Adipocyte (in vitro differentiated cells): Measurements from ENCODE around the gene KNDC1.

Experiments used
- DNase-seq: peaks from one replicate; pipeline ENCODE4 v3.0.0-alpha.2; 2015; ENCODE audit warnings: low read depth
- H3K27me3 ChIP-seq: replicated peaks from 2 replicates; pipeline ENCODE4 v1.7.0; 2013; ENCODE audit warnings: mild to moderate bottlenecking, low read length, moderate library complexity; ENCODE audit not compliant: control insufficient read depth, insufficient read depth
- H3K36me3 ChIP-seq: 2 replicates; pipeline ENCODE4 v1.7.0; 2013; ENCODE audit warnings: low read length, mild to moderate bottlenecking, moderate library complexity; ENCODE audit not compliant: control insufficient read depth, insufficient read depth, severe bottlenecking
- H3K4me1 ChIP-seq: 2 replicates; pipeline ENCODE4 v1.7.0; 2013; ENCODE audit warnings: mild to moderate bottlenecking, low read length, moderate library complexity; ENCODE audit not compliant: control insufficient read depth, insufficient read depth
- H3K4me3 ChIP-seq: 2 replicates; pipeline ENCODE4 v1.7.0; 2013; ENCODE audit warnings: mild to moderate bottlenecking, low read length, moderate library complexity
- H3K9ac ChIP-seq: 2 replicates; pipeline ENCODE4 v1.7.0; 2013; ENCODE audit warnings: mild to moderate bottlenecking, low read length, moderate library complexity
- H3K9me3 ChIP-seq: 2 replicates; pipeline ENCODE4 v1.7.0; 2013; ENCODE audit warnings: mild to moderate bottlenecking, low read length, moderate library complexity; ENCODE audit not compliant: control insufficient read depth

KNDC1 gene

GRCh38 chr10:133177380-133178157 lies 17.6 kb downstream of the KNDC1 start:
- no peak for DNase-seq
- peaks cover 7% of the 10 kb centered on the region for H3K27me3 ChIP-seq
- no peaks in the 10 kb centered on the region for H3K4me1 ChIP-seq
- H3K4me3 ChIP-seq: no peak overlapping the region
- H3K9ac ChIP-seq: no peak overlapping the region
- no peaks in the 10 kb centered on the region for H3K36me3 ChIP-seq
- H3K9me3 ChIP-seq: peaks cover 11% of the 10 kb centered on the region

- no peak for DNase-seq
- Histone ChIP-seq H3K4me1 (no peaks in the 10 kb centered on the region), H3K4me3 (no peak overlapping the region), H3K36me3 (no peaks in the 10 kb centered on the region), H3K9me3 (peaks cover 1% of the 10 kb centered on the region), H3K27me3 (peaks cover 7% of the 10 kb centered on the region), H3K9ac (no peak overlapping the region)
These were observed 18.5 kb downstream of the KNDC1 start for GRCh38 chr10:133178357-133179127.

DNA sequence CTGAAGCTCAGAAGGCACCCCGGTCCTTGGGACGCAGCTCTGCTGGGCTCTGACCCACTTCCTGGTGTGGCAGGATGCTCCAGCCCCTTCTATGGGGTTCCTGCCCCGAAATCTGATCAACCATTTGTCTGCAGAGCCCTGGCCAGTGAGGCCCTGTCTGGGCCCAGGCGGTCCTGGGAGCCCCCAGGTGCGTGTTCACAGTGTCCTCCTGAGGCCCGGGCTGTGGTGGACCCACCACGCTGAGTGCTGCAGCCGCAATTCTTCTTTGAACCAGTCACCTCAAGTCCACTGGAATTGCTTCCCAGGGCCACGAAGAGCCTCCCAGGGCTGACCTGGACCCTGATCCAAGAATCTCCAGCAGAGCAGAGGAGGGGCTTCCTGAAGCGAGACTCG lies 19.1 kb downstream of the KNDC1 start:
- no peak overlapping the region for H3K9ac ChIP-seq
- H3K4me3 ChIP-seq: no peak overlapping the region
- no peaks in the 10 kb centered on the region for H3K36me3 ChIP-seq
- H3K9me3 ChIP-seq: no peaks in the 10 kb centered on the region
- no peak for DNase-seq
- H3K27me3 ChIP-seq: peaks cover 7% of the 10 kb centered on the region
- H3K4me1 ChIP-seq: no peaks in the 10 kb centered on the region

DNA sequence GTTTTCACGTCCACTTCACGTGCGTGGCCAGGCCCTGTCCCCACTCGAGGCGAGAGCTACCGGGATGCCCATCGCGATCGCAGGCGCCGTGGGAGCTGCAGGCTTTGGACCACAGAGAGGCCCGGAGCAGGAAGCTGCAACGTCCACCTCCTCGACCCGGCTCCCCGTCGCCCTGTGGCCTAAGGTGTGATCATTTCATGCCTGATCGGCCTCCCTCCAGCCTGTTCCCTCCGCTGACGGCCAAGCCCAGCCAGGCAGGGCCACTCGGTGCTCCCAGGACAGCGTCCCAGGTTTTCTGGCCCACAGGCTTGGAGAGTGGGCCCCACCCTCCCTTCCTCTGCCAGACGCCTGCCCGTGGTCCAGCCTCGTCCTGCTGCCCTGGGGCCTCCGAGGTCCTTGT lies 19.6 kb downstream of the KNDC1 start:
- DNase-seq: no peak
- Histone ChIP-seq H3K9ac (no peak overlapping the region), H3K9me3 (no peaks in the 10 kb centered on the region), H3K4me3 (no peak overlapping the region), H3K36me3 (no peaks in the 10 kb centered on the region), H3K27me3 (peaks cover 8% of the 10 kb centered on the region), H3K4me1 (no peaks in the 10 kb centered on the region)

DNA sequence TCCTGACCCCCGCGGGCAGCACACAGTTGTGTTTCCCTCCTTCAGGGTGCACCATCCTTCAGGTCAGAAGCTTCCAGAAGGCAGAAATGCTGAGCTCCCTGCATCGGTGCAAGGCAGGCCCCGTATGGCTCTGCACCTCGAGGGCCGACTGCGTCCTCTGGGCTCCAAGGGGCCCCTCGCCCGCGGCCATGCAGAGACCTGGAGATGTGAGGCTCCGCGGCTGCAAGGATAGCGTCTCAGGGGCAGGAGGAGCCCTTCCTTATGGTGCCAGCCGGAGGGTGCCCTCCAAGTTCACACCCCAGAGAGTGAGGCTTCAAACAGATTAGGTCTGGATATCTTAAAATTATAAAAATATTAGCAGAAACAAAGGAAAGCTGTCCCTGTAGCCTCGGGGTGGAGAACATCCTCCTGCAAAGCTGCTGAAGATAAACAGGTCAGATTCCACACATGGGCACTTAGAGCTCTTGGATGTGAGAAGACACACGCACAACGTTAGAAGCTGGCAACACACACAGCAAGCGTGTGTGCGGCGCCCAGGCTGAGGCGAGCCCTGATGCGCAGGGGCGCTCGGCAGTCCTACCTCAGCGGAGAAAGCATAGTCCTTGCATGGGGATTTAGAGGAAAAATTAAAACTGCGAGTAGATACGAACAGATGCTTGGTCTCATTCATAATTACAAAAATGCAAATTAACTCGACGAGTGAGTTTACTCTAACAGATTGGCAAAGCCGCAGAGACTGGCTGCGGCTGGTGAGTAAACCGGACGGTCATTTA lies 20.4 kb downstream of the KNDC1 start:
- H3K9me3 ChIP-seq: no peaks in the 10 kb centered on the region
- H3K36me3 ChIP-seq: no peaks in the 10 kb centered on the region
- no peaks in the 10 kb centered on the region for H3K4me1 ChIP-seq
- no peak overlapping the region for H3K4me3 ChIP-seq
- H3K27me3 ChIP-seq: peaks cover 11% of the 10 kb centered on the region
- H3K9ac ChIP-seq: no peak overlapping the region
- no peak for DNase-seq

- Histone ChIP-seq H3K4me1 (no peaks in the 10 kb centered on the region), H3K36me3 (no peaks in the 10 kb centered on the region), H3K27me3 (peaks cover 13% of the 10 kb centered on the region), H3K4me3 (no peak overlapping the region), H3K9me3 (no peaks in the 10 kb centered on the region), H3K9ac (no peak overlapping the region)
- DNase-seq: no peak
These were observed 21.1 kb downstream of the KNDC1 start for GRCh38 chr10:133180965-133181639.

DNA sequence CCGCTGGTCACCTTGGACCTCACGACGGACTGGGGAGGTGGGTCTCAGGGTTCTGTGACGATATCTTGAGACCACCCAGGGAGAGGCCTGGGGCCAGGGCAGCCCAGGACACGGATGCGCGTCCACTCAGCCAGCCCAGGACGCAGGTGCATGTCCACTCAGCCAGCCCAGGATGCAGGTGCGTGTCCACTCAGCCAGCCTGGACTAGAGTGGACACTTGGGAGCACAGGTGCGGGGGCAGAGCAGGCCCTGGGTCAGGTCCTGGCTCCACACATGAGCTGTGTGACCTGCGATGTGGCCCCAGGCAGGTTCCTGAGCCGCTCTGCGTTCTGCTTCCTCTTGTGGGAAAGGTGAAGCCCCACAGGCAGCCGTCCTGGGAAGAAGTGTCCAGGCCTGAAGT lies 22.2 kb downstream of the KNDC1 start:
- Histone ChIP-seq H3K4me1 (no peaks in the 10 kb centered on the region), H3K9me3 (no peaks in the 10 kb centered on the region), H3K36me3 (no peaks in the 10 kb centered on the region), H3K4me3 (no peak overlapping the region), H3K27me3 (peaks cover 16% of the 10 kb centered on the region), H3K9ac (no peak overlapping the region)
- no peak for DNase-seq

GRCh38 chr10:133182791-133183645 lies 23.0 kb downstream of the KNDC1 start:
- H3K36me3 ChIP-seq: no peaks in the 10 kb centered on the region
- H3K9ac ChIP-seq: no peak overlapping the region
- no peak for DNase-seq

DNA sequence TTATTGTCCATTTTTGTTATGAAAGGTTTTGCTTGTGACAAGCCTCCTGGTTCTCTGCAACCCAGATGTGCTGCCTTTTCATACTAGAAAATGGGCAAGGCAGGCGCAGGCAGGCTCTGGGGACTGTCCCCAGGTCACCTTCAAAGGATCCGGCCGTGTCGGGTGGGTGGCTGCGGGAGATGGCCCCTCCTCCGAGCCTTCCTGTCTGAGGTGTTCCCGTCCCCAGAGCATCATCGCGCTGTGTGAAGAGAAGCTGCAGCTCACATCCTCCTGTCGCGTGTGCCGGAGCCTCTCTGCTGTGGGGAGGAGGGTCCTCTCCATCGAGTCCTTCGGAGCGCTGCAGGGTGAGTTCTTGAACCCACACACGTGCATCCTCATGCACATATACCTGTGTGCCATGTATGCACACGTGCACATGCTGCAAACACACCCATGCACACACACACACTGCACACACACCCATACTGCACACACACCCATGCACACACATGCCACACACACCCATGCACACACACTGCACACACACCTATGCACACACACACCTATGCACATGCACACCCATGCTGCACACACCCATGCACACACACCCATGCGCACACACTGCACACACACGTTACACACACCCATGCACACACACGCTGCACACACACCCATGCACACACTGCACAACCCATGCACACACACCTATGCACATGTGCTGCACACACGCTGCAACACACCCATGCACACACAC lies 23.8 kb downstream of the KNDC1 start:
- no peak for DNase-seq
- H3K9me3 ChIP-seq: no peaks in the 10 kb centered on the region
- H3K27me3 ChIP-seq: peaks cover 18% of the 10 kb centered on the region
- H3K4me3 ChIP-seq: no peak overlapping the region
- H3K9ac ChIP-seq: no peak overlapping the region
- no peaks in the 10 kb centered on the region for H3K4me1 ChIP-seq
- no peaks in the 10 kb centered on the region for H3K36me3 ChIP-seq

More at GRCh38 chr10:133182791-133183645, 23.0 kb downstream of the KNDC1 start:
- Histone ChIP-seq H3K9me3 (no peaks in the 10 kb centered on the region), H3K27me3 (peaks cover 18% of the 10 kb centered on the region), H3K4me3 (no peak overlapping the region), H3K4me1 (no peaks in the 10 kb centered on the region)
